Small intestine (tissue), 7 donors: ENCODE measurements around the gene HS3ST5. TPM values are rescaled to one million over a fixed set of nuclear protein-coding genes. Genes with fewer than 3 reads are reported as not detected.
"Not testable (repeated sequence)": the region's sequence is repeated elsewhere in the genome, so short reads cannot be mapped to it uniquely, and the experiment has no call there.

Experiments
- DNase-seq, 2 donors: peaks; one replicate each; pipeline versions ENCODE4 v3.0.0 to v3.0.0-alpha.2; 2013
- FAIRE-seq: peaks from 2 replicates; lab custom pipeline; 2012; peaks lifted over from hg19 to GRCh38; lab: Jason Lieb, UNC
- H3K27ac ChIP-seq, 3 donors: one replicate each; pipeline ENCODE4 v1.5.1; 2013; ENCODE audit warnings: low read length in 2 of 3, mild to moderate bottlenecking in 2 of 3, control low read depth in 1 of 3, inconsistent platforms in 1 of 3, low read depth in 1 of 3, moderate library complexity in 1 of 3
- H3K27me3 ChIP-seq, 3 donors: one replicate each; pipeline ENCODE4 v1.6.1; 2013; ENCODE audit warnings: low read length in 3 of 3, inconsistent platforms in 1 of 3; ENCODE audit not compliant: control insufficient read depth in 3 of 3, insufficient read depth in 3 of 3
- H3K36me3 ChIP-seq, 3 donors: one replicate each; pipeline ENCODE4 v1.6.1; 2013; ENCODE audit warnings: low read length in 3 of 3, inconsistent platforms in 1 of 3, low read depth in 1 of 3, mild to moderate bottlenecking in 1 of 3, moderate library complexity in 1 of 3; ENCODE audit not compliant: control insufficient read depth in 3 of 3, insufficient read depth in 2 of 3
- H3K4me1 ChIP-seq, 3 donors: one replicate each; pipeline ENCODE4 v1.6.1; 2013; ENCODE audit warnings: low read length in 2 of 3, inconsistent platforms in 1 of 3, low read depth in 1 of 3, mild to moderate bottlenecking in 1 of 3, moderate library complexity in 1 of 3; ENCODE audit not compliant: control insufficient read depth in 3 of 3, insufficient read depth in 2 of 3
- H3K4me3 ChIP-seq, 3 donors: one replicate each; pipeline ENCODE4 v1.5.1; 2013; ENCODE audit warnings: low read length in 3 of 3, control low read depth in 1 of 3, inconsistent platforms in 1 of 3, low read depth in 1 of 3, mild to moderate bottlenecking in 1 of 3, moderate library complexity in 1 of 3
- H3K9me3 ChIP-seq, 2 donors: one replicate each; pipeline ENCODE4 v1.6.1; 2013; ENCODE audit warnings: low read depth in 1 of 2, low read length in 1 of 2; ENCODE audit not compliant: control insufficient read depth in 2 of 2, insufficient read depth in 1 of 2
- WGBS, 3 donors: extraction: QIAGEN DNeasy Blood & Tissue Kit; methylation state at CpG; one replicate each; pipeline ENCODE4 v1.1.7; 2013; 5-methylcytosine and 5-hydroxymethylcytosine counted together
- polyA plus RNA-seq, 4 donors: library from polyadenylated mRNA; stranded (reverse) in 3 of 4; unstranded in 1 of 4; fragments of 200-250 nt in 3 of 4; fragments of 120-200 nt in 1 of 4; gene quantifications; one replicate each; pipeline versions ENCODE4 v1.2.1 to v1.2.3, GENCODE V29; 2013
- donor health status: healthy with polysubstance abuse.
- donor health status: control.
- donor health status: control.
- donor health status: Bipolar disorder and iron deficiency.
- donor health status: healthy.

HS3ST5 gene
- polyA plus RNA-seq, 4 donors = 0.46 to 0.92 TPM; not detected in 2

- Histone ChIP-seq H3K36me3 (no peaks in the 10 kb centered on the region), H3K27ac (no peak overlapping the region), H3K27me3 (no peaks in the 10 kb centered on the region), H3K4me1 (no peaks in the 10 kb centered on the region), H3K9me3 (no peaks in the 10 kb centered on the region), H3K4me3 (no peak overlapping the region)
- 74 to 80% (median 78%) methylated on average over 3 of the region's 3 CpGs for WGBS, 3 donors
- DNase-seq (no peak), FAIRE-seq (no peak)
These were observed 261.8 kb downstream of the HS3ST5 start for GRCh38 chr6:114080891-114081510.

GRCh38 chr6:114080410-114080809 lies 262.4 kb downstream of the HS3ST5 start:
- H3K27me3 ChIP-seq, DNase-seq, H3K27ac ChIP-seq, FAIRE-seq, H3K9me3 ChIP-seq, H3K36me3 ChIP-seq, H3K4me1 ChIP-seq, H3K4me3 ChIP-seq: not testable (repeated sequence)
- WGBS, 3 donors = 93 to 100% (median 95%) methylated on average over 1 of the region's 1 CpG

GRCh38 chr6:114075777-114076176 lies 267.0 kb downstream of the HS3ST5 start:
- H3K27ac ChIP-seq = no peak overlapping the region
- FAIRE-seq (no peak), DNase-seq (no peak)
- no peaks in the 10 kb centered on the region for H3K9me3 ChIP-seq
- H3K27me3 ChIP-seq = no peaks in the 10 kb centered on the region
- WGBS, 3 donors = 81 to 91% (median 82%) methylated on average over 3 of the region's 3 CpGs
- no peaks in the 10 kb centered on the region for H3K4me1 ChIP-seq
- no peaks in the 10 kb centered on the region for H3K36me3 ChIP-seq
- H3K4me3 ChIP-seq = no peak overlapping the region

- no peaks in the 10 kb centered on the region for H3K36me3 ChIP-seq
- no peaks in the 10 kb centered on the region for H3K4me1 ChIP-seq
- no peak for FAIRE-seq
- DNase-seq = no peak
- no peaks in the 10 kb centered on the region for H3K9me3 ChIP-seq
- 90 to 95% (median 91%) methylated on average over 4 of the region's 4 CpGs for WGBS, 3 donors
- no peak overlapping the region for H3K27ac ChIP-seq
- H3K4me3 ChIP-seq = no peak overlapping the region
- H3K27me3 ChIP-seq = no peaks in the 10 kb centered on the region
These were observed 267.5 kb downstream of the HS3ST5 start for GRCh38 chr6:114075300-114075699.

GRCh38 chr6:114068771-114069170 lies 274.1 kb downstream of the HS3ST5 start:
- FAIRE-seq = no peak
- no peak for DNase-seq
- 61 to 77% (median 73%) methylated on average over 3 of the region's 3 CpGs for WGBS, 3 donors

GRCh38 chr6:114068116-114068515 lies 274.7 kb downstream of the HS3ST5 start:
- WGBS, 3 donors = 83 to 94% (median 91%) methylated on average over 2 of the region's 2 CpGs
- H3K4me3 ChIP-seq = no peak overlapping the region
- H3K36me3 ChIP-seq = no peaks in the 10 kb centered on the region
- DNase-seq (no peak), FAIRE-seq (no peak)
- no peaks in the 10 kb centered on the region for H3K4me1 ChIP-seq
- H3K27me3 ChIP-seq = no peaks in the 10 kb centered on the region
- no peak overlapping the region for H3K27ac ChIP-seq
- H3K9me3 ChIP-seq = no peaks in the 10 kb centered on the region

More at GRCh38 chr6:114068771-114069170, 274.1 kb downstream of the HS3ST5 start:
- Histone ChIP-seq H3K9me3 (no peaks in the 10 kb centered on the region), H3K27me3 (no peaks in the 10 kb centered on the region), H3K27ac (no peak overlapping the region), H3K4me3 (no peak overlapping the region), H3K36me3 (no peaks in the 10 kb centered on the region), H3K4me1 (no peaks in the 10 kb centered on the region)

GRCh38 chr6:114064862-114065261 lies 278.0 kb downstream of the HS3ST5 start:
- Histone ChIP-seq H3K36me3 (no peaks in the 10 kb centered on the region), H3K4me3 (no peak overlapping the region), H3K4me1 (no peaks in the 10 kb centered on the region), H3K27ac (no peak overlapping the region), H3K9me3 (no peaks in the 10 kb centered on the region), H3K27me3 (no peaks in the 10 kb centered on the region)
- FAIRE-seq = no peak
- no peak for DNase-seq
- 74 to 88% (median 84%) methylated on average over 2 of the region's 2 CpGs for WGBS, 3 donors

- no peak overlapping the region for H3K4me3 ChIP-seq
- no peak for FAIRE-seq
- no peak for DNase-seq
- H3K4me1 ChIP-seq = no peaks in the 10 kb centered on the region
- H3K27ac ChIP-seq = no peak overlapping the region
- 84 to 91% (median 90%) methylated on average over 1 of the region's 1 CpG for WGBS, 3 donors
- no peaks in the 10 kb centered on the region for H3K27me3 ChIP-seq
- no peaks in the 10 kb centered on the region for H3K9me3 ChIP-seq
- H3K36me3 ChIP-seq = no peaks in the 10 kb centered on the region
These were observed 278.9 kb downstream of the HS3ST5 start for GRCh38 chr6:114063956-114064355.

GRCh38 chr6:114062199-114062598 lies 280.6 kb downstream of the HS3ST5 start:
- Histone ChIP-seq H3K27ac (no peak overlapping the region), H3K4me3 (no peak overlapping the region), H3K4me1 (no peaks in the 10 kb centered on the region), H3K36me3 (no peaks in the 10 kb centered on the region), H3K27me3 (no peaks in the 10 kb centered on the region), H3K9me3 (no peaks in the 10 kb centered on the region)
- no peak for DNase-seq
- FAIRE-seq = no peak
- 66 to 74% (median 69%) methylated on average over 5 of the region's 5 CpGs for WGBS, 3 donors
